Measurements from ENCODE around the gene ZNF300.

The ZNF300 gene

DNA sequence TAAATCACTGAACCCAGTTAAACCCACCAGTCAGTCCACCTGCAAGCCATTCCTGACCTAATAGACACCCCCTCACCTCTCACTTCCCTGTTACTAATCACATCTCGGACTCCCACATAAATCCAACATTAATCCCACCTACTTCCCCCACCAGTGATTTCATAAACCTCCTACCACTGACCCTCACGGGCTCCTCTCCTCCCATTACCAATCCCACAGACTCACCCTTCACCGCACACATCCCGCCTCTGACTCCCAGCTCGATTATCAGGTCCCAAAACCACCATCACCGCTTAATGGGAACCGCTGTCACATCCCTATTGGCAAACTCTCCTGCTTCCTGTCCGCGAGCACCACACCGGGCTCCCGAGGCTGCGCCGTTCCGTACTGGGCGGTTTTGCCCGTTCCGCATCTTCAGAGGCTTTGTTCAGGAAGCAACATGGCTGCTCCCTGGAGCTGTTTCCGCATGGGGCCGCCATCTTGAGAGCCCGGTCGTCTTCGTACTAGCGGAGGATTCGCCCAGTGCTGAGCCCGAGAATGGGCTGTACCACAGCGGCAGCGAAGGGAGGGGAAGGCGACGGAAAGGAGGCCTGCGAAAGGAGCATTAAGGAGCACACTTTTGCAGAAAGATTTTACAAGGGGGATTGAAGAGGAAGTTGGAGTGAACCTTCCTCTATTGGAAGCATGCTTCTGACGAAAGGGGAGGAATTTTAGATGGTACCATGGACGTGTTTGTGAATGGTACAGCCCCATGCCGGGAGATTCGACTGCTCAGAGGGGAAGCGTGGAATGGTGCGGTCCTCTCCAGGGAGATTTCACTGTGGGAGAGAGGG, at the start of gene ZNF300:
Gene ZNF300 (minus strand): TSS at position 502 of the 833 bp plus-strand sequence. CDS start 1,825 bp downstream, outside the sequence.
- Histone ChIP-seq H3K9ac (ENCODE audit: low read depth, low read length) (peak within 1 kb of the TSS; percentile 99), H3K9me3 (ENCODE audit: control insufficient read depth, insufficient read depth, low read length) (peaks cover 69% of the 10 kb centered on the region), H3K27ac (ENCODE audit: low read depth, low read length) (peak within 1 kb of the TSS; percentile 93), H3K4me1 (ENCODE audit: control insufficient read depth, insufficient read depth, low read length) (no peaks in the 10 kb centered on the region), H3K36me3 (ENCODE audit: control insufficient read depth, insufficient read depth, low read length) (peaks cover 41% of the 10 kb centered on the region), H3K27me3 (ENCODE audit: control insufficient read depth, insufficient read depth, low read length) (no peaks in the 10 kb centered on the region), H3K4me3 (ENCODE audit: low read depth, low read length) (peak within 1 kb of the TSS; percentile 84)

DNA sequence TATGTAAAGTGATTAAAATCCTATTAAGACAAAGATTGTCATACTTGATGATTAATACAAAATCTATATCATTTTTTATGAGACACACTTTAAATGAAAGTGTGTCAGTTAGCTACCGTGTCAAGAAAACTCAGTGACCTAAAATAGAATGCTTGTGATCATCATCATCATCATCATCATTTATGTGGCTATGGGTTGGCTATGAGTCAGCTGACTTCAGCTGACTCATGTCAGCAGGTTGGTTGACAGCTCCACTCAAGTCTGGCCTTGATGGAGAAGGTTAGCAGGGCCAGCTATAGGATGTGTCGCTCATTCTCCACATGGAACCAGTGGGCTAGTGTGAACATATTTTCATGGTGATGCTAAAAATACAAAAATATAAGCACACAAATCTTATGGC, 43.8 kb upstream of the ZNF300 start:
- Histone ChIP-seq H3K9me3 (ENCODE audit: control insufficient read depth, insufficient read depth, low read length) (peaks cover 93% of the 10 kb centered on the region), H3K36me3 (ENCODE audit: control insufficient read depth, insufficient read depth, low read length) (no peaks in the 10 kb centered on the region), H3K27me3 (ENCODE audit: control insufficient read depth, insufficient read depth, low read length) (no peaks in the 10 kb centered on the region), H3K9ac (ENCODE audit: low read depth, low read length) (no peak overlapping the region), H3K4me1 (ENCODE audit: control insufficient read depth, insufficient read depth, low read length) (no peaks in the 10 kb centered on the region), H3K4me3 (ENCODE audit: low read depth, low read length) (no peak overlapping the region), H3K27ac (ENCODE audit: low read depth, low read length) (no peak overlapping the region)

DNA sequence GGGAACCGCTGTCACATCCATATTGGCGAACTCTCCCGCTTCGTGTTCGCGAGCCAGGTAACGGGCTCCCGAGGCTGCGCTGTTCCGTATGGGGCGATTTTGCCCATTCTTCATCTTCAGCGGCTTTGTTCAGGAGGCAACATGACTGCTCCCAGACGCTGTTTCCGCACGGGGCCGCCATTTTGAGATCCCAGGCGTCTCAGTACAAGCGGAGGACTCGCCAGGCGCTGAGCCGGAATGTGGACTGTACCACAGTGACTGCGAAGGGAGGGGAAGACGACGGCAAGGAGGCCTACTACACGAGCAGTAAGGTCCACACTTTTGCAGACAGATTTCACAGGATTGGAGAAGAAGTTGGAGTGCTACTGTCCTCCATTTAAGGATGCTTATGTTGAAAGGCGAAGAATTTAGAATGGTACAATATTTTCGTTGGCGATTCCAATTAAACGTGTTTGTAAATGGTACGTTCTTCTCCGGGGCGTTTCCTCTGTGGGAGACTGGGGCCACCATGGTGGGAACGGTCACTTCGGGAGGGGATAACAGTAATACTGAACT, 41.6 kb upstream of the ZNF300 start:
- no peaks in the 10 kb centered on the region for H3K36me3 ChIP-seq (ENCODE audit: control insufficient read depth, insufficient read depth, low read length)
- no peak overlapping the region for H3K27ac ChIP-seq (ENCODE audit: low read depth, low read length)

DNA sequence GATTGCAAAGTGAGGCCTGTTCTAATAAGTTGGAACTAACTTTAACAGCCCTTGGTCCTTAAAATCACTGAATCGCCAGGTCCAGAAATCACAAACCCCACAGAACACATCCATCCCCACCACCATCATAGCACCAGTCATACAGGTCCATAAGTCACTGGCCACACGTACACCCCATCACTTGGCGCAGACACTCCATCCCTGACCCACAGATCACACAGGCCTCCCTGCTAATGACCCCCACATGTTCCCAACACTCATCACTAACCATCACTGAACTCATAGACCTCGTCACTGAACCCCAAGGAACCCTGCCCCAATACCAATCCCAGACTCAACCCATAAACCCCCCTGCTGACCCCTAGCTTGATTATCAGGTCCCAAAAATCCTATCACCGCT, 41.2 kb upstream of the ZNF300 start:
- Histone ChIP-seq H3K27ac (ENCODE audit: low read depth, low read length) (no peak overlapping the region), H3K9me3 (ENCODE audit: control insufficient read depth, insufficient read depth, low read length) (peaks cover 88% of the 10 kb centered on the region)

More for the DNA sequence above, 41.6 kb upstream of the ZNF300 start:
- no peaks in the 10 kb centered on the region for H3K27me3 ChIP-seq (ENCODE audit: control insufficient read depth, insufficient read depth, low read length)
- H3K4me1 ChIP-seq (ENCODE audit: control insufficient read depth, insufficient read depth, low read length): no peaks in the 10 kb centered on the region
- H3K9me3 ChIP-seq (ENCODE audit: control insufficient read depth, insufficient read depth, low read length): peaks cover 88% of the 10 kb centered on the region
- peak overlapping the region; percentile 34; the same call in 1 of the 2 replicates for H3K4me3 ChIP-seq (ENCODE audit: low read depth, low read length)
- H3K9ac ChIP-seq (ENCODE audit: low read depth, low read length): peak overlapping the region; percentile 33; the same call in 1 of the 2 replicates

DNA sequence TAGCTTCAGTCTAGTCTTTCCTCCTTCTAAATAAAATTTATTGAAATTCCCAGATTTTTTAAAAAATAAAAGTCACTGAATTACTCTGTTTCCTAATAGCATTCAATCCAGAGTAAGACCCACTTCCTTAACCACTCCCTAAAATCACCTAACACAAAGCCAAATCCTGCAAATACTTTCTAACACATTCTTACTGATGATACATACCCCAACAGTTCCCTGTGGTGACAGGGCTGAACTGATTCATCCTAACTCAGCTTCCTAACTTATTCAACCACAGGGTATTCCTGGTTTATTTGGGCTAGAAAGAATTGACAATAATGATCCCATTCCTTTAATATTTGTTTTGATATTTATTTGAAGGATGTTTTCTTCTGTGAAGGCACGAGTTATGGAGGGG, 40.7 kb upstream of the ZNF300 start:
- Histone ChIP-seq H3K27ac (ENCODE audit: low read depth, low read length) (no peak overlapping the region), H3K4me1 (ENCODE audit: control insufficient read depth, insufficient read depth, low read length) (no peaks in the 10 kb centered on the region), H3K27me3 (ENCODE audit: control insufficient read depth, insufficient read depth, low read length) (no peaks in the 10 kb centered on the region), H3K9me3 (ENCODE audit: control insufficient read depth, insufficient read depth, low read length) (peaks cover 88% of the 10 kb centered on the region), H3K9ac (ENCODE audit: low read depth, low read length) (no peak overlapping the region), H3K36me3 (ENCODE audit: control insufficient read depth, insufficient read depth, low read length) (no peaks in the 10 kb centered on the region), H3K4me3 (ENCODE audit: low read depth, low read length) (0 out of 2 replicates have a peak overlapping the region, but pooled peaks have one; percentile 34)

More for the DNA sequence above, 41.2 kb upstream of the ZNF300 start:
- H3K27me3 ChIP-seq (ENCODE audit: control insufficient read depth, insufficient read depth, low read length): no peaks in the 10 kb centered on the region
- H3K4me3 ChIP-seq (ENCODE audit: low read depth, low read length): peak overlapping the region; percentile 34; the same call in 1 of the 2 replicates
- no peak overlapping the region for H3K9ac ChIP-seq (ENCODE audit: low read depth, low read length)
- no peaks in the 10 kb centered on the region for H3K4me1 ChIP-seq (ENCODE audit: control insufficient read depth, insufficient read depth, low read length)
- H3K36me3 ChIP-seq (ENCODE audit: control insufficient read depth, insufficient read depth, low read length): no peaks in the 10 kb centered on the region

DNA sequence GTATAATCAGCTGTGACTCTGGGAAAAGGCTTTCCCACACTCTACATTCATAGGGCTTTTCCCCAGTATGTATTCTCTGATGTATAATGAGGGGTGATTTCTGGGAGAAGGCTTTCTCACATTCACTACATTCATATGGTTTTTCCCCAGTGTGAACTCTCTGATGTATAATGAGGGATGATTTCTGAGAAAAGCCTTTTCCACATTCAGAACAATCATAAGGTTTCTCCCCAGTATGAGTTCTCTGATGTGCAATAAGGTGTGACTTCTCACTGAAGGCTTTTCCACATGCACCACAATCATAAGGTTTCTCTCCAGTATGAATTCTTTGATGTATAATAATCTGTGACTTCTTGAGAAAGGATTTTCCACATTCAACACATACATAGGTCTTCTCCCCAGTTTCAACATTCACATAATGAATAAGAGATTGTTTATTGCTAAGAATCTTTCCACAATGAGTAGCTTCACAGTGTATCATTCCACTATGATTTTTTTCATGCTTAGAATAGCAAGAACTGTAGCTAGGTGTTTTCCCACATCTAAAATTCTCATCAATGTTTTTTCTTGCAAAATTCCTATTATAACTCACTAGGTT, 26.7 kb upstream of the ZNF300 start:
- Histone ChIP-seq H3K9ac (ENCODE audit: low read depth, low read length) (no peak overlapping the region), H3K27ac (ENCODE audit: low read depth, low read length) (no peak overlapping the region), H3K27me3 (ENCODE audit: control insufficient read depth, insufficient read depth, low read length) (no peaks in the 10 kb centered on the region), H3K4me3 (ENCODE audit: low read depth, low read length) (no peak overlapping the region), H3K4me1 (ENCODE audit: control insufficient read depth, insufficient read depth, low read length) (no peaks in the 10 kb centered on the region), H3K9me3 (ENCODE audit: control insufficient read depth, insufficient read depth, low read length) (peaks cover 83% of the 10 kb centered on the region), H3K36me3 (ENCODE audit: control insufficient read depth, insufficient read depth, low read length) (no peaks in the 10 kb centered on the region)

DNA sequence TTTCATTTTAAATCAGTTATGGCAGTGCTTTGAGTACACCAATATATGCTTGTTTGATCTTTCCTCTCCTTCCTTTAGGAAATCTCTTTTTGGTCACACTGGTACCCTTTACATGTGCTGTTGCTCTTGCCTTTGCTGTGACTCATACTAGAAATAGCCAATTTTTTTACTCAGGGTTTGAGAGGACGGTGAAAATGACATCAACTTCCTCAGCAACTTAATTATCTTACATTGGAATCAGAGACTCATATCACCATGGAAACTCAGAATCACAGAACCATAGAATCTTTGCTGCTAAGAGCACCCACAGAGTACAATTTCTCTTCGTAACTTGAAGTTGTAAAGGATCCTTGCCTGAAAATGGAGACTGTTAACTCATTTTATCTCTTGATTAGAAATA, 13.8 kb upstream of the ZNF300 start:
- no peak overlapping the region for H3K27ac ChIP-seq (ENCODE audit: low read depth, low read length)
- no peaks in the 10 kb centered on the region for H3K36me3 ChIP-seq (ENCODE audit: control insufficient read depth, insufficient read depth, low read length)
- no peaks in the 10 kb centered on the region for H3K27me3 ChIP-seq (ENCODE audit: control insufficient read depth, insufficient read depth, low read length)
- no peak overlapping the region for H3K4me3 ChIP-seq (ENCODE audit: low read depth, low read length)
- H3K9ac ChIP-seq (ENCODE audit: low read depth, low read length): no peak overlapping the region
- H3K9me3 ChIP-seq (ENCODE audit: control insufficient read depth, insufficient read depth, low read length): peaks cover 75% of the 10 kb centered on the region
- H3K4me1 ChIP-seq (ENCODE audit: control insufficient read depth, insufficient read depth, low read length): no peaks in the 10 kb centered on the region

DNA sequence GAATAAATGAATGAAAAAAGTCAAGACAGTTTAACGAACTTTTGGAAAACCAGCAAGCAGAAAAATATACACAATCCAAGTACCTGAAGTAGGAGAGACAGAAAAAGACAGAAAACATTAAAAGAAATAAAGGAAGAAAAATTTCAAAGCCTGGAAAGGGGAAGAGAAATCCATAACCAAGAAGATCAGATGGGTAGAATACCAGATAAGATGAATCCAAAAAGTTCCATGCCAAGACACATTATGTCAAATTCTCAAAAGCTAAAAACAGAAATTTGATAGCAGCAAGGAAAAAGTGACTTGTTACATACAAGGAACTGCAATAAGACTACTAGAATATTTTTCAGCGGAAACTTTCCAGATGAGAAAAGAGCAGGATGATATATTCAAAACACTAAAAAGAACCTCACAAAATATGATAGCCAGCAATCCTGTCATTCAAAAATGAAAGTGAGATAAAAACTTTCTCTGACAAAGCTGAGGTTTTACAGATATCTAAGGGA, 7.6 kb upstream of the ZNF300 start:
- Histone ChIP-seq H3K4me3 (ENCODE audit: low read depth, low read length) (no peak overlapping the region), H3K9me3 (ENCODE audit: control insufficient read depth, insufficient read depth, low read length) (peaks cover 70% of the 10 kb centered on the region), H3K9ac (ENCODE audit: low read depth, low read length) (no peak overlapping the region), H3K27ac (ENCODE audit: low read depth, low read length) (no peak overlapping the region), H3K36me3 (ENCODE audit: control insufficient read depth, insufficient read depth, low read length) (no peaks in the 10 kb centered on the region), H3K4me1 (ENCODE audit: control insufficient read depth, insufficient read depth, low read length) (no peaks in the 10 kb centered on the region), H3K27me3 (ENCODE audit: control insufficient read depth, insufficient read depth, low read length) (no peaks in the 10 kb centered on the region)

DNA sequence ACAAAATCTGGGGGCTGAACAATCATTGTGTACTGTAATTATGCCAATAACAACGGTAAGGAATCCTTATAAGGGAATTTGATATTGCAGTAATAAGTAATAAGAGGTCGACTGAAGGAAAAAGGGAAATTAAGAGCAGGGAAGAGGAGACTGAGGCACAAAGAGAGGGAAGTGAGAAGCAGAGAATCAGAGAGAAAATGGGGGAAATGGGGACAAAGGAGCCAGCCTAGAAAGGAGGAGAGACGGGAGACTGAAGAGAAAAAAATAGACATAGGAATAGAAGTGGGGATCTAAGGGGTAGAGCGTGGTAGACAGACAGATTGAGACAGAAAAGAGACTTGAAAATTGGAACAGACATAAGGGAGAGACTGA, 518 bp upstream of the ZNF300 start:
- H3K27me3 ChIP-seq (ENCODE audit: control insufficient read depth, insufficient read depth, low read length): no peaks in the 10 kb centered on the region
- peak overlapping the region; percentile 84 for H3K4me3 ChIP-seq (ENCODE audit: low read depth, low read length)
- peak overlapping the region; percentile 99 for H3K9ac ChIP-seq (ENCODE audit: low read depth, low read length)
- H3K9me3 ChIP-seq (ENCODE audit: control insufficient read depth, insufficient read depth, low read length): peaks cover 68% of the 10 kb centered on the region
- H3K27ac ChIP-seq (ENCODE audit: low read depth, low read length): peak overlapping the region; percentile 93
- peaks cover 35% of the 10 kb centered on the region for H3K36me3 ChIP-seq (ENCODE audit: control insufficient read depth, insufficient read depth, low read length)
- H3K4me1 ChIP-seq (ENCODE audit: control insufficient read depth, insufficient read depth, low read length): no peaks in the 10 kb centered on the region

DNA sequence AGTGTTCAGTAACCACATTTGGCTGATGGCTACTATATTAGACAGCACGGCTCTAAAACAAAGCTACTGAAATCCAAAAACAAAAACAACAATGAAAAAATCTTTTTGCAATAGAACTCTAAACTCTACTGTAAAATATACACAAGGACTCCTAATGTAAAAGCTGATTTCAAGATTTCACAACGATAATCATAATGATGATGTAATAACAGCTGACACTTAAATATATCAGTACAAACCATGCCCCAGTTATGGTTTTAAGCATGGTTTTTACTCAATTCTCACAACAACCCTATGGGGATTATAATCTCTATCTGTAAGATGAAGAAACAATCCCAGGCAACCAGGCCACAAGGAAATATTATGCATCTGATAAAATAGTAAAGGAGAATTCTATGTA, 3.3 kb downstream of the ZNF300 start:
- H3K36me3 ChIP-seq (ENCODE audit: control insufficient read depth, insufficient read depth, low read length): peaks cover 69% of the 10 kb centered on the region
- H3K4me3 ChIP-seq (ENCODE audit: low read depth, low read length): 0 out of 2 replicates have a peak overlapping the region, but pooled peaks have one; percentile 5
- no peaks in the 10 kb centered on the region for H3K27me3 ChIP-seq (ENCODE audit: control insufficient read depth, insufficient read depth, low read length)
- H3K9ac ChIP-seq (ENCODE audit: low read depth, low read length): no peak overlapping the region
- H3K27ac ChIP-seq (ENCODE audit: low read depth, low read length): no peak overlapping the region
- H3K4me1 ChIP-seq (ENCODE audit: control insufficient read depth, insufficient read depth, low read length): no peaks in the 10 kb centered on the region
- H3K9me3 ChIP-seq (ENCODE audit: control insufficient read depth, insufficient read depth, low read length): peaks cover 87% of the 10 kb centered on the region

Measured in HUES48 (cell line).